Measurements from ENCODE around the gene EYA2. TPM values are rescaled to one million over a fixed set of nuclear protein-coding genes. Genes with fewer than 3 reads are reported as not detected.

The EYA2 gene
- total RNA-seq, 1 donor: 17.7 TPM

- TF ChIP-seq CTCF (IDR thresholded peaks at IDR 0.05; ENCODE audit: extremely low read depth, low read depth, low read length): no peak
- no peaks in the 10 kb centered on the region for H3K4me1 ChIP-seq (ENCODE audit: insufficient read depth, low read length)
- no peaks in the 10 kb centered on the region for H3K9me3 ChIP-seq (ENCODE audit: low read depth, low read length)
- H3K36me3 ChIP-seq (ENCODE audit: insufficient read depth, low read length): no peaks in the 10 kb centered on the region
- no peak overlapping the region for H3K4me2 ChIP-seq (ENCODE audit: insufficient read depth, low read length)
- H2AFZ ChIP-seq (ENCODE audit: low read length): no peak overlapping the region
- no peaks in the 10 kb centered on the region for H4K20me1 ChIP-seq (ENCODE audit: insufficient read depth, low read length)
- H3K27me3 ChIP-seq (ENCODE audit: insufficient read depth, low read length): no peaks in the 10 kb centered on the region
- no peak for DNase-seq (ENCODE audit: insufficient read length, low spot score, missing footprints)
- H3K79me2 ChIP-seq (ENCODE audit: insufficient read depth, low read length): no peaks in the 10 kb centered on the region
- H3K4me3 ChIP-seq (ENCODE audit: insufficient read depth, low read length): no peak overlapping the region
- no peak overlapping the region for H3K27ac ChIP-seq (ENCODE audit: low read depth, low read length)
Observed at GRCh38 chr20:47165376-47165865, 270.8 kb downstream of the EYA2 start.

GRCh38 chr20:47167846-47168245, 273.2 kb downstream of the EYA2 start:
- Histone ChIP-seq H3K9me3 (ENCODE audit: low read depth, low read length) (no peaks in the 10 kb centered on the region), H3K36me3 (ENCODE audit: insufficient read depth, low read length) (no peaks in the 10 kb centered on the region), H3K4me1 (ENCODE audit: insufficient read depth, low read length) (peaks cover 4% of the 10 kb centered on the region), H3K27me3 (ENCODE audit: insufficient read depth, low read length) (no peaks in the 10 kb centered on the region), H3K4me2 (ENCODE audit: insufficient read depth, low read length) (no peak overlapping the region), H2AFZ (ENCODE audit: low read length) (no peak overlapping the region), H3K27ac (ENCODE audit: low read depth, low read length) (no peak overlapping the region), H3K79me2 (ENCODE audit: insufficient read depth, low read length) (no peaks in the 10 kb centered on the region), H4K20me1 (ENCODE audit: insufficient read depth, low read length) (no peaks in the 10 kb centered on the region), H3K4me3 (ENCODE audit: insufficient read depth, low read length) (no peak overlapping the region)
- DNase-seq (ENCODE audit: insufficient read length, low spot score, missing footprints): no peak
- TF ChIP-seq CTCF (IDR thresholded peaks at IDR 0.05; ENCODE audit: extremely low read depth, low read depth, low read length): no peak

- TF ChIP-seq CTCF (IDR thresholded peaks at IDR 0.05; ENCODE audit: extremely low read depth, low read depth, low read length): no peak
- Histone ChIP-seq H4K20me1 (ENCODE audit: insufficient read depth, low read length) (no peaks in the 10 kb centered on the region), H3K27ac (ENCODE audit: low read depth, low read length) (no peak overlapping the region), H3K4me2 (ENCODE audit: insufficient read depth, low read length) (no peak overlapping the region), H3K4me3 (ENCODE audit: insufficient read depth, low read length) (no peak overlapping the region), H3K27me3 (ENCODE audit: insufficient read depth, low read length) (no peaks in the 10 kb centered on the region), H3K9me3 (ENCODE audit: low read depth, low read length) (no peaks in the 10 kb centered on the region), H2AFZ (ENCODE audit: low read length) (no peak overlapping the region), H3K36me3 (ENCODE audit: insufficient read depth, low read length) (no peaks in the 10 kb centered on the region), H3K79me2 (ENCODE audit: insufficient read depth, low read length) (no peaks in the 10 kb centered on the region), H3K4me1 (ENCODE audit: insufficient read depth, low read length) (peaks cover 4% of the 10 kb centered on the region)
- DNase-seq (ENCODE audit: insufficient read length, low spot score, missing footprints): no peak
Observed at GRCh38 chr20:47172579-47172978, 277.9 kb downstream of the EYA2 start.

GRCh38 chr20:47173596-47174216, 279.1 kb downstream of the EYA2 start:
- H3K4me1 ChIP-seq (ENCODE audit: insufficient read depth, low read length): peaks cover 4% of the 10 kb centered on the region
- no peaks in the 10 kb centered on the region for H3K9me3 ChIP-seq (ENCODE audit: low read depth, low read length)
- peak; percentile 12 for TF ChIP-seq CTCF (IDR thresholded peaks at IDR 0.05; ENCODE audit: extremely low read depth, low read depth, low read length)

More at GRCh38 chr20:47173596-47174216, 279.1 kb downstream of the EYA2 start:
- no peaks in the 10 kb centered on the region for H4K20me1 ChIP-seq (ENCODE audit: insufficient read depth, low read length)
- no peaks in the 10 kb centered on the region for H3K79me2 ChIP-seq (ENCODE audit: insufficient read depth, low read length)
- no peak for DNase-seq (ENCODE audit: insufficient read length, low spot score, missing footprints)
- H3K27ac ChIP-seq (ENCODE audit: low read depth, low read length): no peak overlapping the region
- no peak overlapping the region for H3K4me2 ChIP-seq (ENCODE audit: insufficient read depth, low read length)
- no peak overlapping the region for H3K4me3 ChIP-seq (ENCODE audit: insufficient read depth, low read length)
- H2AFZ ChIP-seq (ENCODE audit: low read length): no peak overlapping the region
- no peaks in the 10 kb centered on the region for H3K36me3 ChIP-seq (ENCODE audit: insufficient read depth, low read length)
- H3K27me3 ChIP-seq (ENCODE audit: insufficient read depth, low read length): no peaks in the 10 kb centered on the region
